GM20431 (cell line): ENCODE results near the gene LRP6.
"Not testable (repeated sequence)": the region's sequence is repeated elsewhere in the genome, so short reads cannot be mapped to it uniquely, and the experiment has no call there.

Source experiments
- in situ Hi-C: fragments of 300-500 bp; cut with MseI, MboI; formaldehyde crosslinking; loops from one replicate; pipeline ENCODE4 v1.15.0; 2020; ENCODE audit warnings: low sequenced_read_pairs; ENCODE audit not compliant: unreplicated experiment

The LRP6 gene

DNA sequence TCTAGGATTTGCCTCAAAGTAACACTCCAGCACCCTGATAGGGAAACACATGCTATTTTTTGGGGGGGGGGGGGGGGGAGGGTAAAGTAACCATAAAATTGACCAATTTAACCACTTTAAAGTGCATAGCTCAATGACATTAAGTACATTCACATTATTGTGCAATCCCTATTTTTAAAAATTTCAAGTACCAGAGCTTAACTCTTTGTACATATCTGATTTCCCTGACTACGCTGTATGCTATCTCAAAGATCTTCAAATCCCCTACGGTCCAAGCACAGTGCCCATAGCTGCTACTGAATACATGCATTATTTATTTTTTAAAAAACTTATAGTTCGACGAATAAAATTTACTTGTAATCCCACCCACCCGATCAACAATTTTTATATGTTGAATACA is 133.1 kb downstream of the LRP6 start:
- in situ Hi-C loops = no loop called here

GRCh38 chr12:12133259-12133658 is 133.6 kb downstream of the LRP6 start:
- in situ Hi-C loops = no loop called here

DNA sequence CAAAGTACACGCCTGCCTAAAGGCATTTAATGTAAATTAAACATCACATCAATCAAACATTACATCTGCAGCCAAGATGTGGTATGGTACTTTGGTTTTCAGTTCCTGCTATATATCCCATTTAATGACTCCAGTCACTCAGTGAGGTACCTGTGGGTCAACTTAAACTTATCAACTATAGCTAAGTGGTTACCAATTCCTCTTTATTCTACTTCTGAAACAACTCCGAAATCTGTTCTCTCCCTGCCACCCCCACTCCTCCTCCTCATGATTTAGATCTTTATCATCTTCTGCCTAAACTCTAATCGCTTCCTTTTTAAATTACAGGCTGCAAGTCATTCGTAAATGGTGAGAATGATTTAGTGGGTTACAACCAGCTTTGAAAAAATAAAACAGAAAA is 138.2 kb downstream of the LRP6 start:
- in situ Hi-C loops = no loop called here

- in situ Hi-C loops = no loop called here
Measured at GRCh38 chr12:12127304-12127703, 139.5 kb downstream of the LRP6 start.

- in situ Hi-C loops = no loop called here
Measured at GRCh38 chr12:12126551-12126950, 140.3 kb downstream of the LRP6 start.

DNA sequence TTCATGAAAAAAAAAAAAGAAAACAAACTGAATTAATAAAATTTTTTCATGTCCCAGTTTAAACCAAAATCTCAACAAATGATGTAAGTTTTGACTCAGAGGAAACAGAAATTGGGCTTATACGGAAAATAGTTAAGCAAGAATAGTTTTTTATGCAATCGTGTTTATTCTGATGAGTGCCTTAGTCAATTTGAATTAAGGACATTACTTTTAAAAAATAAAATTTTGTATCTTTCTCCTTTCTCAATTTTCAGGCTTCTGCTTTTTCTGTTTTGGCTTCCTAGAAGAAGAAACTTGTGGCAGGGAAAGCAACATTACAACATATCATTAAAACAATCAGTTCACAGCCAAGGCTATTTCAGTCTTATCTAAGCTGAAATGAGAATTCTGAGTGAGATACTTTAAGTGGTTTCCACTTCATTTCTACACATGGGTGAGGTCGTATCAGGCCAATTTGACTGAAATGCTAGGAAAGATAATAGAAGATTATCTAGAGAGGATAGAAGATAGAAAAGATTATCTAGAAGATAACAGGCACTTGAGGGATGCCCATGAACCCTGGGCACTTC is 143.7 kb downstream of the LRP6 start:
- in situ Hi-C loops = no loop called here

- in situ Hi-C loops = no loop called here
Measured at GRCh38 chr12:12121061-12121460, 145.8 kb downstream of the LRP6 start.

DNA sequence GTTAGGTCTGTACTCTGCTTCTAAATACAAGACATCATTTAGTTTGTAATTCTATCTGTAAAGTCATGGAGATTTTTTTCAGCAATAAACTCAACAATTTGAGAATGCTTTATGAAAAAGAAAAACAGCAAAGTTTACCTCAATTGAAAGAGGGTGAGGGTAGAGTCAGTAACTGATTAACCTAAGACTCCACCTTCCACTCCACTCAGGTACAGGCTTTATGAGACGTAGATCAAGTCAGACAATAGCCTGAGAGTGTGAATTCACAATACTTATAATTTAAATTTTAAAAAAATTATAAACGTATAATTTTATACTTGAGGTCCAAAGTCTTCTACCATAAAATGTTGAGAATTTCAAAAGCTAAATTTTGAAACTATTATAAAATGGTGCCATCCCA is 150.2 kb downstream of the LRP6 start:
- in situ Hi-C loops = no loop called here

DNA sequence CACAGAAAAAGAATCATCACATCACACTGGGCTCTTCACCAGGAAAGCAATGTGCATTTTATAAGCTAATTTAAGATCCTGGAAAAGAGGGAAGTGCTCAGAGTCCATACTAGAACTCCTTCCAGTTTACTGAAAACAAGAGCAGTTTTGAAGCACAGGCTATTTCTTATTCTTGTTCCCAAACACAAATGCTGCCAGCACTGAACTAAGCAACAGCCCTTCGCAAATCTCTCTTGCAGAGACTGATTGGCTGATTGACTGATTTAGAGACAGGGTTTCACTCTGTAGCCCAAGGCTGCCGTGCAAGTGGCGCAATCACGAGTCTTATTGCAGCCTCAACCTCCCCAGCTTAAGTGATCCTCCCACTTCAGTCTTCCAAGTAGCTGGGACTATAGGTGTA is 151.3 kb downstream of the LRP6 start:
- in situ Hi-C loops = no loop called here

DNA sequence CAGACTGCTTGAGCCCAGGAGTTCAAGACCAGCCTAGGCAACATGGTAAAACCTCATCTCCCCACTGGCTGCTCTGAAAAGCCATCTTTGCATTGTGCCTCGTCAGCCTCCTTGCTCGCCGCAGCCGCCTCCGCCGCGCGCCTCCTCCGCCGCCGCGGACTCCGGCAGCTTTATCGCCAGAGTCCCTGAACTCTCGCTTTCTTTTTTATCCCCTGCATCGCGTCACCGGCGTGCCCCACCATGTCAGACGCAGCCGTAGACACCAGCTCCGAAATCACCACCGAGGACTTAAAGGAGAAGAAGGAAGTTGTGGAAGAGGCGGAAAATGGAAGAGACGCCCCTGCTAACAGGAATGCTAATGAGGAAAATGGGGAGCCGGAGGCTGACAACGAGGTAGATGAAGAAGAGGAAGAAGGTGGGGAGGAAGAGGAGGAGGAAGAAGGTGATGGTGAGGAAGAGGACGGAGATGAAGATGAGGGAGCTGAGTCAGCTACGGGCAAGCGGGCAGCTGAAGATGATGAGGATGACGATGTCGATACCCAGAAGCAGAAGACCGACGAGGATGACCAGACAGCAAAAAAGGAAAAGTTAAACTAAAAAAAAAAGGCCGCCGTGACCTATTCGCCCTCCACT is 155.8 kb downstream of the LRP6 start:
- in situ Hi-C loops = not testable (repeated sequence)

DNA sequence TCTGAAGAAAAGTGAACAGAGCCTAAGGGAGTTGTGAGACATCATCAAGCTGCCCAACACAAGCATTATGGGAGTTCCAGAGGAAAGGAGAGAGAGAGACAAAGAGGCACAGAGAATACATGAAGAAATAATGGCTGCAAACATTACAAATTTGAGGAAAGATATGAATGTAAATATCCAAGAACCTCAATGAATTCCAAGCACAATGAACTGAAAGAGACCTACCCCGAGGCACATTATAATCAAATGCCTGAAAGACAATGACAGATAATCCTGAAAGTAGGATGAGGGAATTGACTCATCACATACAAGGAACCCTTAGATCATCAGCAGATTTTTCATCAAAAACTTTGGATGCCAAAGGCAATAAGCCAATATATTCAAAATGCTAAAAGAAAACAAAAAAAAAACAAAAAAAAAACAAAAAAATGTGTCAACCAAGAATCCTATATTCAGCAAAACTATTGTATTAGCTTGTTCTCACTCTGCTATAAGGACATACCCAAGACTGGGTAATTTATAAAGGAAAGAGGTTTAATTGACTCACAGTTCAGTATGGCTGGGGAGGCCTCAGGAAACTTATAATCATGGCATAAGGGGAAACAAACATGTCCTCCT is 158.3 kb downstream of the LRP6 start:
- in situ Hi-C loops = no loop called here

DNA sequence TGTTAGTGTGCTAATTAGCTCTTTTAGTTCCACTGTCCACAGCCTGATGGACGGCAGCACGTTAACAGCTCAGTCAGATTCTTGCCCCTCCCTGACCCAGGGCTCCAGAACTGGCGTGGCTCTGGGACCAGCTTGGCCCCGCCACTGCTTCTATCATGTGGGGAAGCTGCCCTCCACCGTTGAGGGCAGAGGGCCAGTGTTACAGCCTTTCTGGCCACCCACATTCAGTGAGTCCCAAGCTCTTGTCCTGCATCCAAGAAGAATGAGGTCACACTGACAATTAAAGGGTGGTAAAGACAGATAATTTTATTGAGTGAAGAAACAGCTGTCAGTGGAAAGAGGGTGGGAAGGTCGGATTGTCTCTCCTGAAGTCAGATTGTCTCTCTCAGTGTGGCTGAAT is 159.2 kb downstream of the LRP6 start:
- in situ Hi-C loops = no loop called here

DNA sequence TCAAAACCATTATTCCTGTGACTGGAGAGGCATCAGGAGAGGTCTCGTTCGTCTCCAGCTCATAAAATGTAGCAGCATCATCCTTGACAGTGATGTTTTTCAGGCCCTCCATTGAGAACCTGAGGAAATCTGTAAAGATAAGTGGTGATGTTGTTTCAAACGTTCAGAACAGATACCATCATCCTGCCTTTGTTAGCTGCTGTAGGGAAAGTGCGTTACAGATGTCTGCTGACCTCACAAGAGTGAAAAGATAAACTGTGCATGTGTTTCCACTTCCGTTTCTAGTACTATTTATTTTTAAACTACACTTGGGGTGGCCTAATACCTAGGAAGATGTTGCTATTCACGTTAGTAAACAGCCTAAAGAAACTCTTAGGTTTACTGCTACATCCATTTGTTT is 167.7 kb downstream of the LRP6 start:
- in situ Hi-C loops = no loop called here

GRCh38 chr12:12098691-12099015 is 168.2 kb downstream of the LRP6 start:
- in situ Hi-C loops = no loop called here

DNA sequence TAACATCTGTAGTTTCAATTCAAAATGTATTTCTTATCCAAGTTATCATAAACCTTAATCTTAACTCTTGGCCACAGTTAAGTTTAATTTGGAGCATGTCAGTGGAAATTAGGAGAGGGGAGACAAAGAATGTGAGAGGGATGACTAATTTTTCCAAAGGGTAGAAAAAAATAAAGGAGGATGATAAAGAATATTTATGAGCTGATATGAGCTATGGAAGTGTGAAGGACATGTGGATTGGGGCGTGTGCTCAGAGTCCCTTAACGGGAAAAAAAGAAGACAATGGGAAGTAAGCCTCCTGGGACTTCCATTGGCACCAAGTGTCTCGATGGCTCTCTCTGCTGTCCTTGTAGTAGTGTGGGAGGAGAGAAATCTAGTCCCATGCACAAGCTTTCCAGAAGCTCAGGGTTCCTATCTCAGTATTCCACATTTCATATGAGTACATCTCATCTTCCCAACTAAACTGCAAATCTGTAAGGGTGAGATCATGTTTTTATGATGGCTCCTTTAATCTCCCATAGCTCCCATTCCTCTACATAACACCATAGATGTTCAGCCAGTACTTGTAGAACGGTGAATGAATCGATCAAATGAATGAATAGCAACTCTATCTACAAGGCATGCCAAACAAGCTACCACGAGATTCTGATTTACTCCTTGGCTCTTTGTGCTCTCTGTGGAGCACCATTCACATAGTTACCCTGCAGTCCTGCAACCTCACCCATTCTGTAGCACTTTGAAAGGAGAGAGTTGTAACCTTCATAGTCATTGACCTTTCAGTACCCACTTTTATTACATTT is 168.8 kb downstream of the LRP6 start:
- in situ Hi-C loops = no loop called here

DNA sequence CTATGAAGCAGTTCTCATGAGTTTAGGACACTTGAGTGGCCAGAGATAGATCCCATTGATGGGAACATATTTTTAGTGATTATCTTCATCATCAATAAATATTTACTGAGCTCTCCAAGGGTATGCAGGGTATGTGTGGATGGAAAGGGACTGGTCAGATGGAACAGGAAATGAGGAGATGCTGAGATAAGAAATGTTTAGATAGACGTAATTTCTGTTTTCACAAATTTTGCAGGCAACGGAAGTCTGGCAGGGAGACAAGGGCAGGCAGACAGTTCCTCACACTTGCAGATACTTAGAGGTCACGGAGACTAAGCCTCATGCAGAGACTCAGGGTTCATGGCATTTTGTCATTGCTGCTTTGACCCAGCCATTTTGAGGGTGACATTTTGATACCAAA is 171.8 kb downstream of the LRP6 start:
- in situ Hi-C loops = no loop called here

DNA sequence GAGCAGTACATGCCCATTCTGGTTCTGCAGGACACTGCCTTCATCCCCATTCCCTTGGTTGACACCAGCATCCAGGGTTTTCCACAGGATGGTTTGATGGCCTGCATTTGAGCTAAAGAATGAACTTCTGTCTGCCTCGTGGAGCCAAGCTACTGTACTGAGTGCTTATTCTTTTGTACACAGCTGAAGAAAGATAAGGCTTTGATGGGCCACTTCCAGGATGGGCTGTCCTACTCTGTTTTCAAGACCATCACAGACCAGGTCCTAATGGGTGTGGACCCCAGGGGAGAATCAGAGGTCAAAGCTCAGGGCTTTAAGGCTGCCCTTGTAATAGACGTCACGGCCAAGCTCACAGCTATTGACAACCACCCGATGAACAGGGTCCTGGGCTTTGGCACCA is 172.4 kb downstream of the LRP6 start:
- in situ Hi-C loops = no loop called here

- in situ Hi-C loops = no loop called here
Measured at GRCh38 chr12:12091977-12092663, 174.7 kb downstream of the LRP6 start.

DNA sequence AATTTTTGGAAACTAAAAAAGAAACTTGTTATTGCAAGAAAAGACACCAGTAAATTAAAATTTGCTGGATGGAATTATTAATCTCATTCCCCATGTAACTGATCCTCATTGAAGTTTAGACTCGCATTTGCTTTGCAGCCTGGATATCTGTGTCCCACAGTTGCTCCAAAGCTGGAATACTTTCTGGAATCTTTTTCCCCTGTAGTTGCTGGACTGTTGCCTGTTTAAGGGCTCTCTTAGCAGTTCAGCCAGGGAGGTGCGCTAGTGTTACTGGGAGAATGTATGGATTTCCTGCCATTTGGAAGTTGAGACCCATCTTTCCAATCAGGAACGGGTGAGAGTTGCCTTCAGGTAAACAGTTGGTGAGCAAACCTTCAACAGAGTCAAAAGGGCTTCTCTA is 175.8 kb downstream of the LRP6 start:
- in situ Hi-C loops = no loop called here

DNA sequence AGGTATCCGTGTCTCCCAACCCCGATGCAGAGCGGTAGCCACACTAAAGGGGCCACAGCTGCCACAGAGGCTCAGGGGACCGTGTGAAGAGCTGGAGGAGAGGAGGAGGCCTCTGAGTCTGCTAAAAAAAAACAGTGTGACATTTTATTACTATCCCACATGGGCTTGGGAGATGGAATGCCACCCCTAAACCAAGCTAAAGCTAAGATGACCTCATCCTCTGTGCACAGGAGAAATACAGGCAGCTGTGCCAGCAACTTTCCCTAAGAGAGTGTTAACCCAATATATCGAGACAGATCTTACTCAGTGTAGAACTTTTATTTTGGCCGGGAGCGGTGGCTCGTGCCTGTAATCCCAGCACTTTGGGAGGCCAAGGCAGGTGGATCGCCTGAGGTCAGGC is 178.1 kb downstream of the LRP6 start:
- in situ Hi-C loops = loop anchor here (10.0 kb wide), 1 partner anchor 246 kb away; no protein-coding TSS in a partner anchor

- in situ Hi-C loops = loop anchor here (10.0 kb wide), 1 partner anchor 247 kb away; no protein-coding TSS in a partner anchor
Measured at GRCh38 chr12:12088147-12088546, 178.7 kb downstream of the LRP6 start.
